Sigmoid colon (tissue), 7 donors: ENCODE measurements around the gene PEX26. TPM values are rescaled to one million over a fixed set of nuclear protein-coding genes. Genes with fewer than 3 reads are reported as not detected.
A peak's percentile ranks its signal among the peaks of the same experiment; 100 is the strongest.

ENCODE experiments used
- DNase-seq: peaks from one replicate; pipeline ENCODE4 v3.0.0-alpha.2; 2019
- H3K27ac ChIP-seq, 4 donors: fragments of 200-600 bp; sonication (generic); one replicate each; pipeline ENCODE4 v1.5.1; 2016 to 2019; ENCODE audit warnings: mild to moderate bottlenecking in 1 of 4
- H3K27me3 ChIP-seq, 3 donors: fragments of 200-600 bp; sonication (generic); one replicate each; pipeline ENCODE4 v1.5.1; 2019; ENCODE audit warnings: mild to moderate bottlenecking in 1 of 3
- H3K36me3 ChIP-seq, 4 donors: fragments of 200-600 bp; sonication (generic); one replicate each; pipeline ENCODE4 v1.5.1; 2016 to 2019
- H3K4me1 ChIP-seq, 4 donors: fragments of 200-600 bp; sonication (generic); one replicate each; pipeline ENCODE4 v1.5.1; 2017 to 2019
- H3K4me3 ChIP-seq, 4 donors: fragments of 200-600 bp; sonication (generic); one replicate each; pipeline ENCODE4 v1.5.1; 2017 to 2019; ENCODE audit warnings: mild to moderate bottlenecking in 2 of 4, moderate library complexity in 1 of 4
- H3K9me3 ChIP-seq, 4 donors: fragments of 200-600 bp in 3 of 4; sonication (generic) in 3 of 4; one replicate each; pipeline versions ENCODE4 v1.5.1 to v1.6.1; 2013 to 2019
- CTCF ChIP-seq, 4 experiments: fragments of 450-650 bp in 3 of 4; fragments of 200-600 bp in 1 of 4; IDR thresholded peaks; one replicate each; pipeline ENCODE4 v1.5.1; 2016 to 2019; ENCODE audit warnings: antibody characterized with exemption in 4 of 4, mild to moderate bottlenecking in 3 of 4, moderate library complexity in 2 of 4
- EP300 ChIP-seq, 4 donors: sonication (generic); formaldehyde crosslinking; IDR thresholded peaks; one replicate each; pipeline ENCODE4 v1.6.1; 2017; ENCODE audit warnings: antibody characterized with exemption in 4 of 4
- POLR2A ChIP-seq, 2 donors: fragments of 450-650 bp; IDR thresholded peaks; one replicate each; pipeline ENCODE4 v1.6.1; 2016; ENCODE audit warnings: antibody characterized with exemption in 2 of 2, mild to moderate bottlenecking in 2 of 2, moderate library complexity in 2 of 2
- POLR2AphosphoS5 ChIP-seq, 4 donors: sonication (generic); formaldehyde crosslinking; IDR thresholded peaks; one replicate each; pipeline ENCODE4 v1.6.1; 2017; ENCODE audit warnings: antibody characterized with exemption in 4 of 4
- WGBS, 2 donors: extraction: QIAGEN DNeasy Blood & Tissue Kit; methylation state at CpG; one replicate each; pipeline ENCODE4 v1.1.7; 2013; 5-methylcytosine and 5-hydroxymethylcytosine counted together
- intact Hi-C: fragments of 100-400 bp; cut with DNase I; formaldehyde crosslinking; loops from one replicate; pipeline ENCODE4 v1.15.1; 2023
- polyA plus RNA-seq, 3 donors: library from polyadenylated mRNA; stranded (reverse); fragments of 200-250 nt; gene quantifications; one replicate each; pipeline ENCODE4 v1.2.3, GENCODE V29; 2013
- total RNA-seq, 4 donors: library from RNA; depleted of rRNA; stranded (reverse); fragments of >200 nt; gene quantifications; one replicate each; pipeline ENCODE4 v1.1.0, GENCODE V29; 2016
- donor health status: healthy with polysubstance abuse.
- donor health status: Bipolar disorder and iron deficiency.
- donor health status: healthy.

The PEX26 gene
- total and polyA plus RNA-seq, 7 donors: 13.3 to 124 (median 21.3) TPM

GRCh38 chr22:18057568-18058209, 20.1 kb upstream of the PEX26 start:
- TF ChIP-seq POLR2A (IDR thresholded peaks at IDR 0.05) (no peak), CTCF (IDR thresholded peaks at IDR 0.05) (no peak), EP300 (IDR thresholded peaks at IDR 0.05) (peak in 3 of 4 donors; percentile 65 to 99 (median 77)), POLR2AphosphoS5 (IDR thresholded peaks at IDR 0.05) (peak; percentile 67 to 97 (median 73))

GRCh38 chr22:18058371-18059093, 19.3 kb upstream of the PEX26 start:
- DNase-seq: no peak
- H3K27ac ChIP-seq: peak overlapping the region; percentile 79 to 95 (median 86)
- no peaks in the 10 kb centered on the region for H3K9me3 ChIP-seq
- H3K4me1 ChIP-seq: peaks cover 0 to 72% (median 53%) of the 10 kb centered on the region in 4 donors
- TF ChIP-seq POLR2AphosphoS5 (IDR thresholded peaks at IDR 0.05): no peak
- TF ChIP-seq EP300 (IDR thresholded peaks at IDR 0.05): no peak
- TF ChIP-seq POLR2A (IDR thresholded peaks at IDR 0.05): no peak
- TF ChIP-seq CTCF (IDR thresholded peaks at IDR 0.05): no peak
- H3K27me3 ChIP-seq: no peaks in the 10 kb centered on the region
- H3K36me3 ChIP-seq: no peaks in the 10 kb centered on the region
- 95 to 96% methylated on average over 7 of the region's 7 CpGs for WGBS, 2 donors
- H3K4me3 ChIP-seq: no peak overlapping the region
- intact Hi-C loops: no loop called here

More at GRCh38 chr22:18057568-18058209, 20.1 kb upstream of the PEX26 start:
- Histone ChIP-seq H3K9me3 (no peaks in the 10 kb centered on the region), H3K4me1 (peaks cover 0 to 63% (median 53%) of the 10 kb centered on the region in 4 donors), H3K4me3 (no peak overlapping the region), H3K27me3 (no peaks in the 10 kb centered on the region), H3K27ac (peak overlapping the region; percentile 79 to 95 (median 86)), H3K36me3 (no peaks in the 10 kb centered on the region)
- 60 to 80% methylated on average over 4 of the region's 4 CpGs for WGBS, 2 donors
- peak; percentile 98 for DNase-seq
- intact Hi-C loops: no loop called here

GRCh38 chr22:18059094-18059417, 18.7 kb upstream of the PEX26 start:
- intact Hi-C loops: no loop called here
- WGBS, 2 donors: 77 to 87% methylated on average over 5 of the region's 5 CpGs
- Histone ChIP-seq H3K9me3 (no peaks in the 10 kb centered on the region), H3K27me3 (no peaks in the 10 kb centered on the region), H3K36me3 (no peaks in the 10 kb centered on the region), H3K4me3 (no peak overlapping the region), H3K4me1 (peaks cover 0 to 72% (median 53%) of the 10 kb centered on the region in 4 donors), H3K27ac (peak overlapping the region; percentile 79 to 95 (median 86))
- TF ChIP-seq POLR2A (IDR thresholded peaks at IDR 0.05) (no peak), POLR2AphosphoS5 (IDR thresholded peaks at IDR 0.05) (no peak), EP300 (IDR thresholded peaks at IDR 0.05) (no peak), CTCF (IDR thresholded peaks at IDR 0.05) (no peak)
- no peak for DNase-seq

- Histone ChIP-seq H3K27ac (peak overlapping the region; percentile 79 to 95 (median 86)), H3K4me3 (no peak overlapping the region), H3K27me3 (no peaks in the 10 kb centered on the region), H3K4me1 (peaks cover 0 to 74% (median 53%) of the 10 kb centered on the region in 4 donors), H3K36me3 (no peaks in the 10 kb centered on the region), H3K9me3 (no peaks in the 10 kb centered on the region)
- WGBS, 2 donors: 96 to 98% methylated on average over 3 of the region's 3 CpGs
- DNase-seq: no peak
- no peak for TF ChIP-seq POLR2AphosphoS5 (IDR thresholded peaks at IDR 0.05)
- no peak for TF ChIP-seq EP300 (IDR thresholded peaks at IDR 0.05)
- no peak for TF ChIP-seq CTCF (IDR thresholded peaks at IDR 0.05)
- no peak for TF ChIP-seq POLR2A (IDR thresholded peaks at IDR 0.05)
- intact Hi-C loops: no loop called here
Measured at GRCh38 chr22:18059473-18059872, 18.3 kb upstream of the PEX26 start.
